SH-SY5Y (cell line): Measurements from ENCODE around the gene RGS3.

Source experiments
- GATA2 ChIP-seq: IDR thresholded peaks from 2 replicates; pipeline ENCODE4 v1.6.1; 2011; ENCODE audit warnings: mild to moderate bottlenecking, low read depth, low read length
- GATA3 ChIP-seq: IDR thresholded peaks from 2 replicates; pipeline ENCODE4 v1.6.1; 2011; ENCODE audit warnings: low read depth, mild to moderate bottlenecking, low read length, moderate library complexity

DNA sequence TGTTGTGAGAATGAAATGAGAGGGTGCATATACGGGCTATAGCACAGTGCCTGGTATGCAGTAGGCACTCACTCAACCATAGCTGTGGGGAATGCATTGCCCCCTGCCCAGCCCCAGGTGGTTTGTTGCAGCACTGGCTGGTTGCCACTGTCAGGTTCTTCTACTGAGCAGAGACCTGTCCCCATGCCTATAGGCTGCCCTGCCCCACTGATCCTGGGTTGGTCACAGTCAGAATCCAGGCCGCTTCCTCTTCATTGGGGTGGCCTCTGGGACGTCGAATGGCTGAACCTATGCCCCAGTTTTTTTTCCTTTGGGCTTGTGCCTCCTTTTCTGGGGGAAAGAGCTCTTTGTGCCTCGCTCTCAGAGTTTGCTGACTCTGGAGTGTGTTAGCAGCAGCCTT, 74.6 kb downstream of the RGS3 start:
- TF ChIP-seq GATA2 (no peak), GATA3 (no peak)
